B cell (primary cell): ENCODE results near the gene PLEKHB1. TPM values are rescaled to one million over a fixed set of nuclear protein-coding genes. Genes with fewer than 3 reads are reported as not detected.
A peak's percentile ranks its signal among the peaks of the same experiment; 100 is the strongest.

ENCODE experiments used
- ATAC-seq: fragments of 200-7000 bp; cut with Tn5 transposase; one replicate; pipeline ENCODE4 v1.10.0; 2021; ENCODE audit warnings: low read depth, mild to moderate bottlenecking, moderate number of reproducible peaks, moderate library complexity
- CTCF ChIA-PET: fragments of 350-600 bp; sonication (Branson Sonifier 250); formaldehyde crosslinking; loops from one replicate; lab custom pipeline; 2021; ENCODE audit warnings: antibody characterized with exemption, inconsistent platforms; lab: Charles Lee
- POLR2A ChIA-PET: fragments of 350-600 bp; sonication (Branson Sonifier 250); formaldehyde crosslinking; loops from one replicate; lab custom pipeline; 2021; ENCODE audit warnings: antibody characterized with exemption; lab: Charles Lee
- DNase-seq: peaks from one replicate; pipeline ENCODE4 v3.0.0; 2013
- H2AFZ ChIP-seq: 2 replicates; pipeline ENCODE4 v1.6.1; 2012; ENCODE audit warnings: mild to moderate bottlenecking, low read depth, low read length; ENCODE audit not compliant: insufficient read depth, poor library complexity, severe bottlenecking
- H3K27ac ChIP-seq, 2 donors: 1 replicate in 1 of 2; 2 replicates in 1 of 2; pipeline ENCODE4 v1.5.1; 2012 to 2013; ENCODE audit warnings: low read length in 2 of 2, mild to moderate bottlenecking in 2 of 2, moderate library complexity in 1 of 2
- H3K27me3 ChIP-seq, 4 experiments: fragments of 200-600 bp in 1 of 4; sonication (generic) in 1 of 4; replicated peaks in 1 of 4; 1 replicate in 2 of 4; 2 replicates in 2 of 4; pipeline versions ENCODE4 v1.6.1 to v1.7.0; 2013 to 2016; ENCODE audit warnings: low read length in 3 of 4, mild to moderate bottlenecking in 2 of 4, mixed read lengths in 1 of 4, moderate library complexity in 1 of 4; ENCODE audit not compliant: insufficient read depth in 4 of 4, control insufficient read depth in 3 of 4; ENCODE audit errors: control extremely low read depth in 1 of 4
- H3K36me3 ChIP-seq, 2 experiments: replicated peaks in 1 of 2; 1 replicate in 1 of 2; 2 replicates in 1 of 2; pipeline versions ENCODE4 v1.6.1 to v1.7.1; 2013; ENCODE audit warnings: low read length in 1 of 2; ENCODE audit not compliant: insufficient read depth in 2 of 2, control insufficient read depth in 1 of 2; ENCODE audit errors: control extremely low read depth in 1 of 2, extremely low read depth in 1 of 2
- H3K4me1 ChIP-seq, 2 donors: fragments of 200-600 bp in 1 of 2; sonication (generic) in 1 of 2; 1 replicate in 1 of 2; 2 replicates in 1 of 2; pipeline versions ENCODE4 v1.5.1 to v1.6.1; 2013 to 2017; ENCODE audit warnings: low read length in 2 of 2; ENCODE audit not compliant: control insufficient read depth in 2 of 2, insufficient read depth in 2 of 2
- H3K4me2 ChIP-seq: replicated peaks from 2 replicates; pipeline ENCODE3; 2012; ENCODE audit warnings: mild to moderate bottlenecking, low read depth, low read length; ENCODE audit not compliant: poor library complexity, severe bottlenecking
- H3K4me3 ChIP-seq, 5 experiments: fragments of 200-600 bp in 1 of 5; sonication (generic) in 1 of 5; 1 replicate in 3 of 5; 2 replicates in 2 of 5; pipeline versions ENCODE4 v1.5.1 to v1.7.0; 2011 to 2016; ENCODE audit warnings: low read length in 4 of 5, mild to moderate bottlenecking in 4 of 5, low read depth in 2 of 5, control low read depth in 1 of 5, moderate library complexity in 1 of 5; ENCODE audit not compliant: insufficient read depth in 1 of 5; ENCODE audit errors: control extremely low read depth in 1 of 5, extremely low read depth in 1 of 5
- H3K79me2 ChIP-seq: fragments of 200-600 bp; sonication (generic); one replicate; pipeline ENCODE4 v1.6.0; 2016; ENCODE audit warnings: low read length; ENCODE audit not compliant: control insufficient read depth, insufficient read depth
- H3K9ac ChIP-seq: fragments of 200-600 bp; sonication (generic); 2 replicates; pipeline ENCODE4 v1.6.1; 2017; ENCODE audit warnings: mild to moderate bottlenecking, low read length, moderate library complexity
- H3K9me3 ChIP-seq, 3 donors: one replicate each; pipeline versions ENCODE4 v1.6.1 to v1.7.1; 2013; ENCODE audit warnings: low read length in 2 of 3; ENCODE audit not compliant: control insufficient read depth in 2 of 3, insufficient read depth in 1 of 3; ENCODE audit errors: control extremely low read depth in 1 of 3
- H4K20me1 ChIP-seq: 2 replicates; pipeline ENCODE4 v1.6.0; 2012; ENCODE audit warnings: mild to moderate bottlenecking, low read length; ENCODE audit not compliant: insufficient read depth, control insufficient read depth, poor library complexity, severe bottlenecking
- H3K27ac Mint-ChIP-seq: one replicate; pipeline ENCODE4 v1.8.0; 2021; ENCODE audit warnings: mixed read lengths
- H3K27me3 Mint-ChIP-seq: one replicate; pipeline ENCODE4 v1.8.0; 2021; ENCODE audit warnings: mixed read lengths
- H3K4me1 Mint-ChIP-seq: one replicate; pipeline ENCODE4 v1.8.0; 2021; ENCODE audit warnings: mixed read lengths
- H3K4me3 Mint-ChIP-seq: one replicate; pipeline ENCODE4 v1.8.0; 2021; ENCODE audit warnings: mixed read lengths
- H3K9me3 Mint-ChIP-seq: one replicate; pipeline ENCODE4 v1.8.0; 2022; ENCODE audit warnings: mixed read lengths; ENCODE audit not compliant: insufficient read depth
- CTCF ChIP-seq: fragments of 200-600 bp; IDR thresholded peaks from one replicate; pipeline ENCODE4 v1.8.0; 2022; ENCODE audit warnings: antibody characterized with exemption, mild to moderate bottlenecking
- EZH2 ChIP-seq: IDR thresholded peaks from 2 replicates; pipeline ENCODE4 v1.6.1; 2012; ENCODE audit warnings: borderline replicate concordance, low read depth, mild to moderate bottlenecking, moderate library complexity, low read length; ENCODE audit not compliant: insufficient read depth, poor library complexity, severe bottlenecking
- WGBS: methylation state at CpG from one replicate; pipeline ENCODE4 v1.1.5; 2013; ENCODE audit warnings: missing lambda C conversion rate; ENCODE audit not compliant: insufficient coverage; 5-methylcytosine and 5-hydroxymethylcytosine counted together
- intact Hi-C: fragments of 100-400 bp; cut with micrococcal nuclease; formaldehyde crosslinking; loops from one replicate; pipeline ENCODE4 v1.10.0; 2022
- polyA plus RNA-seq: library from polyadenylated mRNA; depleted of rRNA; stranded (reverse); fragments of >200 nt; gene quantifications from 2 replicates; pipeline ENCODE4 v1.2.3, GENCODE V29; 2012
- total RNA-seq, 2 donors: library from RNA; stranded (reverse); fragments of 120-200 nt in 1 of 2; gene quantifications; 1 replicate in 1 of 2; 2 replicates in 1 of 2; pipeline versions ENCODE4 v1.2.3 to v1.2.4, GENCODE V29; 2013 to 2022

PLEKHB1 gene
- total and polyA plus RNA-seq, 2 donors (not counting 1 experiment from before 2014, with no cell fraction given): 13.8 to 16.7 TPM

- ChIA-PET POLR2A (no interaction called here), CTCF (interaction anchor here (0.6 to 4.8 kb wide), 3 partner anchors 11 to 24 kb away, joined by 3 to 28 read pairs (median 3); no protein-coding TSS in a partner anchor)
- Histone ChIP-seq H3K27me3 (peaks cover 0 to 8% (median 2%) of the 10 kb centered on the region in 4 experiments), H3K36me3 (no peaks in the 10 kb centered on the region), H3K4me3 (no peak overlapping the region), H3K4me2 (no peak overlapping the region), H4K20me1 (no peaks in the 10 kb centered on the region), H3K9ac (no peak overlapping the region), H3K27ac (no peak overlapping the region), H3K79me2 (no peaks in the 10 kb centered on the region), H3K9me3 (no peaks in the 10 kb centered on the region), H3K4me1 (no peaks in the 10 kb centered on the region), H2AFZ (no peak overlapping the region)
- DNase-seq (no peak), ATAC-seq (no peak)
- no CpG with 5 or more reads among the region's 1 CpG for WGBS
- intact Hi-C loops: no loop called here
- H3K27ac Mint-ChIP-seq: no peak overlapping the region
- no peaks in the 10 kb centered on the region for H3K4me1 Mint-ChIP-seq
- H3K4me3 Mint-ChIP-seq: no peak overlapping the region
- peaks cover 7% of the 10 kb centered on the region for H3K27me3 Mint-ChIP-seq
- TF ChIP-seq CTCF (no peak), EZH2 (no peak)
- H3K9me3 Mint-ChIP-seq: no peaks in the 10 kb centered on the region
Measured at GRCh38 chr11:73637012-73637411, 9.4 kb upstream of the PLEKHB1 start.

GRCh38 chr11:73640592-73640991 lies 5.8 kb upstream of the PLEKHB1 start:
- POLR2A ChIA-PET: no interaction called here
- Mint-ChIP-seq H3K27ac (no peak overlapping the region), H3K4me3 (no peak overlapping the region), H3K4me1 (no peaks in the 10 kb centered on the region), H3K27me3 (peaks cover 11% of the 10 kb centered on the region), H3K9me3 (no peaks in the 10 kb centered on the region)
- Histone ChIP-seq H3K9me3 (no peaks in the 10 kb centered on the region), H3K4me1 (no peaks in the 10 kb centered on the region), H3K27ac (no peak overlapping the region), H4K20me1 (no peaks in the 10 kb centered on the region), H3K27me3 (peaks cover 0 to 11% (median 2%) of the 10 kb centered on the region in 4 experiments), H3K36me3 (no peaks in the 10 kb centered on the region), H2AFZ (no peak overlapping the region), H3K4me2 (no peak overlapping the region), H3K9ac (no peak overlapping the region), H3K4me3 (no peak overlapping the region), H3K79me2 (no peaks in the 10 kb centered on the region)
- ATAC-seq (no peak), DNase-seq (peak; percentile 1)
- WGBS: no CpG with 5 or more reads among the region's 2 CpGs
- no peak for TF ChIP-seq EZH2
- no peak for TF ChIP-seq CTCF
- intact Hi-C loops: no loop called here
- CTCF ChIA-PET: interaction anchor here (1.8 kb wide), 1 partner anchor 15 kb away, joined by 4 read pairs; no protein-coding TSS in a partner anchor
